DMS53 (cell line): ENCODE results near the gene CYLD.
A peak's percentile ranks its signal among the peaks of the same experiment; 100 is the strongest.

ENCODE experiments used
- DNase-seq: peaks from one replicate; lab custom pipeline; 2025; lab: John Stamatoyannopoulos, UW

Gene CYLD

GRCh38 chr16:50741781-50742575 is at the start of gene CYLD:
Gene CYLD (plus strand): TSS chr16:50742086. CDS start chr16:50749699, 7,613 bp downstream.
- peak; percentile 100 for DNase-seq

- no peak for DNase-seq
Observed at GRCh38 chr16:50692644-50692998, 49.3 kb upstream of the CYLD start.

DNA sequence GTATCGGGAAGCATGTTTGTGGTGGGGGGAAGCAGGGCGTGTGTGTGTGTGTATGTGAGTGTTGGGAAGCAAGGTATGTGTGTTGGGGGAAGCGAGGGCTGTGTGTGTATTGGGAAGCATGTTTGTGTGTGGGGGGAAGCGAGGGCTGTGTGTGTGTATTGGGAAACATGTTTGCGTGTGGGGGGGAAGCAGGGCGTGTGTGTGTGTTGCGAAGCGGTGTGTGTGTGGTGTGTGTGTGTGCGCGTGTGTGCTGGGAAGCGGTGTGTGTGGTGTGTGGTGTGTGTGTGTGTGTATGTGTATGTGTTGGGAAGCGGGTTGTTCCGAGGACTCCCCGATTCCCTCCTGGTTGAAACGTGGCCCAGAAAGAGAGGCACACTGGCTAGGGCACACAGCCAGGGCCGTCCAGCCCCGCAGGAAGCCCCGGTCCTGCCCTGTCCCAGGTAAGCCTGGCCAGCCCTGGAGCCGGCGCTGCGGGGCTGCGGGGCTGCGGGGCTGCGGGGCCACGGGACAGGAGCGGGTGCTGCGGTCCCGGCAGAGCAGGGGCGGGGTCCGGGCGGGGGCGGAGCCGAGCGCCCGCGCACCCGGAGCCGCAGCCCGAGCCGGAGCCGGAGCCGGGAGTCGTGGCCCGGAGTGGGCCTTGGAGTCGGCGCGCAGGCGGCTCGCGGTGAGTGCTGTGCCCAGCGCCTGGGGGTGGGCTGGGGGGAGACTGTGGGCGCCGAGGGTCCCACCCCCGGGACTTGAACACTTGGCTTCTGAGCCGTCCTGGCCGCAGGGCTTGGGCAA is 48.7 kb upstream of the CYLD start, which contains the start of gene NOD2:
NOD2 (plus strand) TSS at position 608 of the 783 bp plus-strand sequence. CDS start 5,890 bp downstream, outside the sequence.
- DNase-seq = peak; percentile 50

GRCh38 chr16:50694206-50694605 is 47.7 kb upstream of the CYLD start:
- DNase-seq = no peak

DNA sequence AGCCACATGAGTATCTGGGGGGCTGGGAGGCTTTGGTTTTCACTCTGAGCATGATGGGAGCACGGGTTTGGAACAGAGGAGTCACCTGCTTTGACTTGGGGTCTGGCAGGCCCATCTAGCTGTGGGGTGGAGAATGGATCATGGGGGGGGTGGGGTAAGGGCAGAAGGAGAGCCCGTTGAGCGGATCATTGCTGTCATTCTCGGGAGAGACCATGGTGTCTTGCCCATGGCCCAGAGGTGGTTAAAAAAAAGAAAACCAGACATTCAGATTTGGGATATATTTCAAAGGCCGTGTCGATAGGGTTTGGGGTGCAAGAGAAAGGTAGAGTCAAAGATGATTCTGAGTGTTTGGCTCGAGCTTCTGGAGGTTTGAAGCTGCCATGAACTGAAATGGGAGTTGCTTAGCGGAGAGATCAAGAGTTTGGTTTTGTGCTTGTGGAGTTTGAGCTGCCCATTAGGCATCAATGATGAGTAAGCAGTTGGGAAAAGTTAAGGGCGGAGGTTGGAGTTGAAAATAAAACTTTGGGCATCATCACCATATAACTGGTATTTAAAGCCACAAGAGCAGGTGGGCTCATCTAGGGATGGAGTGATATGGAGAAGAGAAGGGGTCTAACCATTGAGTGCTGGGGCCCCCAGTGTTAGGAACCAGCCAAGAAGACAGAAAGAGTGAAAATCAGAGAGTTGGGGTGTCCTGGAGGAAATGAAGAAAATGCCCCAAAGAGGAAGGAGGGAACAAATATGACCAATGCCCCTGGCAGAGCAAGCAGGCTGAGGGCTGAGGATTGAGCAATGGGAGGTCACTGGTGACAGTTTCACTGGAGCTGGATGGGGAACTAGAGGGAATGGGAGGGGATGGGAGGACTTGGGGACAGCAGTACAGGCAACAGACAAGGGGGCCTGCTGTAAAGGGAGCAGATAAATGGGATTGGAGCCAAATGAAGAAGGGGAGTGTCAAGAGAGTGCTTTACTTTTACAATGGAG is 46.6 kb upstream of the CYLD start:
- DNase-seq = no peak

DNA sequence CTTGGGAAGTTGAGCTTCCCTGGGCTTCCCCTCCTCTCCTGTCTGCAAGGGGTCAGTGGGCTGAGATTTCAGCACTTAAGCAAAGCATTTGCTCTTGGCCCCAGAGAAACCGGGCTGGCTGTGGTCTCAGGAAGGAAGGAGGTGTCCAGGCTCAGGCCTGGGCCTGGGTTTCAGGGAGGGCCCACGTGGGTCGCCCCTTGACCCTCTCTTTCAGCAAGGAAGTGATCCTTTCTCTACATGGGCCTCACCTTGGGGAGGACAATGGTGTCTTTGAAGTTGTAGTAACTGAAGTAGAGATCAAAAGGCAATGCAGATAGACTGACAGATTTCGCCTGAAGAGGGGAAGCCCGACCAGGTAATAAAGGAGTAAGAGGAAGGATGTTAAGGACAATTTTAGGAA is 45.8 kb upstream of the CYLD start:
- DNase-seq = no peak

DNA sequence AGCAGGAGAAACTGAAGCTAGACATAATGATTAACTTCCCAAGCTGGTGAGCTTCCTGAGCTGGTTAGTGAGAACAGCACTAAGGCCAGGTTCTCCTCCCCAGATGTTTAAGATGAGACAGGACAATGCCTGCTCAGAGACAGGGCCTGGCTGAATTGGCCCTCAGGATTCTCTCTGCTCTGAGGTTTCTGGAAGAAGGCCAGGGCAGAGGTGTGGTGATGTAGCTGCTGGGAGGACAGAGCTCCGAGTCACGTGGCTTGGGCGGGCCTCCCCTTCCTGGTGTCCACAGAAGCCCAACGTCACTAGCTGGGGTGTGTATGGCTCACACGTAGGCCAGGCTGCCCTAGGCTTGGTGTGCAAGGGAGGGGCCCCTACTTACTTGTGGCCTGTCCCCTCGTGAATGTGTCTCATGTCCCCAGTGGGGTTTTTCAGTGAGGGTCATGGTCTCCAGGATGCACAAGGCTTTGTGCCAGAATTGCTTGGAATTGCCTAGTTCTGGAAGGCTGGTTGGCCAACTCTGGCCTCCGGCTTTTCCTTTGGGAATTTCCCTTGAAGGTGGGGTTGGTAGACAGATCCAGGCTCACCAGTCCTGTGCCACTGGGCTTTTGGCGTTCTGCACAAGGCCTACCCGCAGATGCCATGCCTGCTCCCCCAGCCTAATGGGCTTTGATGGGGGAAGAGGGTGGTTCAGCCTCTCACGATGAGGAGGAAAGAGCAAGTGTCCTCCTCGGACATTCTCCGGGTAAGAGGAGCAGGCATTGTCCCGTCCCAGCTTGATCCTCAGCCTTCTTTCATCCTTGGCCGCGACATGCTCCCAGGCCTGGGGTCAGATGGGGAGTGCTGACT is 45.1 kb upstream of the CYLD start:
- peak; percentile 64 for DNase-seq

GRCh38 chr16:50697421-50697715 is 44.5 kb upstream of the CYLD start:
- no peak for DNase-seq

DNA sequence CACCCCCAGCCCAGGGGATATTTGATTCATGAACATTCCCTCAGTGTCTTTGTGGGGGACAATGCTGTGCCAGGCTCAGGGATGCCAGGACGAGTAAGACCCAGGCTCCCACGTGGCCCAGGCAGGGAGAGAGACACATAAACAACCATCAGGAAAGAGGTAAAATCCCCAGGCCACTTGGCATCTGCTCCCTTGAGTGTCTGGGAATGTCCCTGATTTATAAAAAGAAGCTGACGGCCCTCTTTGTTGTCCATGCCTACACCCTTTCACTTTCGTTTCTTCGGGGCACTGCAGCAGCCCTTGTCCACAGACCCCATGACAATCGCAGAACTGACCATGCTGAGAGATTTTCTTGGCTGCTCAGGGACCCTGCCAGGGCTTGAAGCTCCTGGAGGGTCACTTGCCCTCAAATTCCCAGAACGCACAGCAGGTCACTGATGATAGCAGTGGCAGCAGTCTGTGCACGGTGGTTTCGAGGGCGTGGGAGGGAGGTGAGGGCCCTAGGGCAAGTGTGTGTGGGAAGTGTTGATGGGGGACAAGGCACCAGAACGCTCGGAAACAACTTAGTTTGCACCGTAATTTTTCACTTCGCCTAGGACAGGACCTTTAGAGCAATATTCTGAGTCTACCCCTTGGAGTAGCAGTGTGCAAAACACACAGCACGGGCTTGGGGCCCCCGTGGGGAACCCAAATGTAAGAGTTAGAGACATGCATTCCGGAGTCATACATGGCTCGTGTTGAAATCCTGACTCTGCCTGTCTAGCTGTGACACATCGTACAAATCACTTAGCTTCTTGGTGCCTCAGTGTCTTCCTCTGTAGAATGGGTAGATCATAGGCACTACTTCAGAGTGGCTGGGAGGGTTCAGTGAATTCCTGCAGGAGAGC is 43.8 kb upstream of the CYLD start:
- DNase-seq = peak; percentile 59

- no peak for DNase-seq
Observed at GRCh38 chr16:50699326-50700159, 42.3 kb upstream of the CYLD start.

- no peak for DNase-seq
Observed at GRCh38 chr16:50702725-50703124, 39.2 kb upstream of the CYLD start.

DNA sequence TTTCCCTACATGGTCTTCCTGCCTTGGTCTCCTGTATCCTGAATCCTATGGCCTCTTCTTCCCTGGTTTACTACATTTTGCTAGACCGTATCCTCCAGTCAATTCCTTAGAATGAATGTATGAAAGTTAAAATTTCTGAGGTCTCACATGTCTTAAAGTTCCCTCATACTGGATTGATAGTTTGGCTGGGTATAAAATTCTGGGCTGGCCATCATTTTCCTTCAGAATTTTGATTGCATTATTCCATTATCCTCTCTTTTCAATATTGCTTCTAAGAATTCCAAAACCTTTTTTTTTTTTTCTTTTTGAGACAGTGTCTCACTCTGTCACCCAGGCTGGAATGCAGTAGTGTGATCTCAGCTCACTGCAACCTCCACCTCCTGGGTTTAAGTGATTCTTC is 37.6 kb upstream of the CYLD start:
- DNase-seq = no peak

DNA sequence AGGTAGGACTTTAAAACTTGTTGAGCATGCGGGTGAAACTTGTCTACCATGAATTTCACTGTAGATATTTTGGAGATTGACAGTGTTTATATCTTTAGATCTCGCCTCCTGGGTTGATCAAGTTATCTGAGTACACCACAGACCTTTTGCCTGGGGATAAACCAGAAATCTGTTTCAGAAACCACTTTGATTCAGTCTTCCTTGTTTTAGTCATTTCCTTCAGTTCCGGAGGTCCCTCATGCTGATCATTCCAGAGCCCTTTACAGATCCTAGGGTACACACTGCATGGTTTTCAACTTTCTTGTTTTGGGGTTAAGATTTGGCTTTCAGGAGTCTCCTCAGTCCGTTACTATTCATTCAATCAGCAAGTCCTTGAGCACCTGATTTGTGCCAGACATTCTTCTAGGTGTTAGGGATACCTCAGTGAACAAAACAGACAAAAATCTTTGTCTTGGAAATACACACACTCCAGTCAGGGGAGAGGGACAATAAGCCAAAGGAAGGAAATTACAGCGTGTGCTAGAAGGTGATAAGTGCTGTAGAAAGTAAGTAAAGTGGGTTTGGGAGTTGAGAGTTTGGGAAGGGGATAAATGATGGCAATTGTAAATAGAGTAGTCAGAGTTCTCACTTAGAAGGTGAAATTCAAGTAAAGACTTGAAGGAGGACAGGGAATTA is 36.3 kb upstream of the CYLD start:
- no peak for DNase-seq

- peak; percentile 28 for DNase-seq
Observed at GRCh38 chr16:50706250-50706649, 35.6 kb upstream of the CYLD start.

DNA sequence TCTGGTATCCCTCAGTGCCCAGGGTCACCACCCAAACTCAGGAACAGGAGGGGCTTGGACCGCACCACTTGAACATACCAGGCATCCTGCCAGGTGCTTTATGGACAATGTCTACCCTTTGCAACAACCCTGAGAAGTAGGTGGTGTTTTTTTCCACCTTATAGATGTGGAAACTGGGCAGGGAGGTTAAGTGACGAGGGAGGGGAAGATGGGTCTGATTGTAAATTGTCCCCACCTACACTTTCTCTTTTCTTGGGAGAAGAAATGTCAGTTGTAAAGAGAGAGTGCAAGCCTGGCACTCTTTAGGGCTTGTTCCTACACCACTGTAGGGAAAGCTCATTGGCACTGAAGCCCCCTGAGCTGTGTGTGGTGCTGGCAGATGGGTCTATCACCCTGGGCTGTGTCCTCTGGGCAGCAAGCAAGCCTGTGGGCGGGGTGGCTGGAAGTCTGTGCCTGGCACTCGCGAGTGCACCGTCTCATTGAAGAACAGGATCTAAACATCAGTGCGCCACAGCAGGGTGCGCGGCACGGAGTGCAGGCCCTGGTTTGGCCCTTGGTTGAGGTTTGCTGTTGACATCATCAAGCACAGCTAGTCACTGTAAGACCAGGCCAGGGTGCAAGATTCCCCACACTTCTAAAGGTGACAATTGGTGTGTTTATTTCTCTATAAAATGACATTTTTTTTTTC is 33.4 kb upstream of the CYLD start:
- no peak for DNase-seq

GRCh38 chr16:50709061-50709684 is 32.7 kb upstream of the CYLD start:
- no peak for DNase-seq

DNA sequence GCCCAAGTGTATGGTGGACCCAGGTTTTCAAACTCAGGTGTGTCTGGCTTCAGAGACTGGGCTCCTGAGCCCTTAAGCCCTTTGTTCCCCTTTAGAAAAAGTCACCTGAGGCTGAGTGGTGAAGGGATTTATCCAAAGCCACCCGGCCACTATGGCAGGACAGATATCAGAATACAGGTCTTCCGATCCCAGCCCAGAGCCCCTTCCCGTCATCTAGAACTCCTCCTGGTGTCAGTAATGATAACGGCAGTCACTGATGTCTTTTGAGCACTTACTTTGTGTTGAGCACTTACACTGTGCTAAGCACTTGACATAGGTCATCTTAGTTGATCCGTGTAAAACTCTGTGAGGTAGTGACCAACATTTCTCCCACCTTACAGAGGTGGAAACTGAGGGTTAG is 31.9 kb upstream of the CYLD start:
- no peak for DNase-seq

GRCh38 chr16:50711040-50711439 is 30.8 kb upstream of the CYLD start:
- no peak for DNase-seq
